CD14-positive monocyte (primary cell): ENCODE results near the gene EIPR1. TPM values are rescaled to one million over a fixed set of nuclear protein-coding genes. Genes with fewer than 3 reads are reported as not detected.

Experiments used
- DNase-seq, 3 donors: peaks; one replicate each; pipeline ENCODE4 v3.0.0-alpha.2; 2011 to 2022
- H2AFZ ChIP-seq: 2 replicates; pipeline ENCODE4 v1.6.0; 2012; ENCODE audit warnings: mild to moderate bottlenecking, low read depth, low read length, inconsistent platforms; ENCODE audit not compliant: insufficient read depth, poor library complexity, severe bottlenecking
- H3K27ac ChIP-seq, 2 donors: 1 replicate in 1 of 2; 2 replicates in 1 of 2; pipeline ENCODE4 v1.5.1; 2012 to 2013; ENCODE audit warnings: low read length in 2 of 2, control low read depth in 1 of 2, inconsistent platforms in 1 of 2, low read depth in 1 of 2, mild to moderate bottlenecking in 1 of 2
- H3K27me3 ChIP-seq, 2 donors: one replicate each; pipeline versions ENCODE4 v1.6.0 to v1.6.1; 2011 to 2013; ENCODE audit warnings: low read length in 2 of 2; ENCODE audit not compliant: control insufficient read depth in 2 of 2, insufficient read depth in 2 of 2
- H3K36me3 ChIP-seq, 2 donors: replicated peaks in 1 of 2; 1 replicate in 1 of 2; 2 replicates in 1 of 2; pipeline versions ENCODE4 v1.5.1 to v1.6.1; 2012 to 2013; ENCODE audit warnings: low read length in 2 of 2, control low read depth in 1 of 2, inconsistent platforms in 1 of 2, mild to moderate bottlenecking in 1 of 2; ENCODE audit not compliant: insufficient read depth in 2 of 2, control insufficient read depth in 1 of 2
- H3K4me1 ChIP-seq, 2 donors: 1 replicate in 1 of 2; 2 replicates in 1 of 2; pipeline versions ENCODE4 v1.5.1 to v1.6.1; 2012 to 2013; ENCODE audit warnings: low read length in 2 of 2, control low read depth in 1 of 2, inconsistent platforms in 1 of 2, mild to moderate bottlenecking in 1 of 2, moderate library complexity in 1 of 2; ENCODE audit not compliant: insufficient read depth in 2 of 2, control insufficient read depth in 1 of 2
- H3K4me2 ChIP-seq: replicated peaks from 2 replicates; pipeline ENCODE3; 2012; ENCODE audit warnings: low read length, moderate library complexity, mild to moderate bottlenecking; ENCODE audit not compliant: poor library complexity, severe bottlenecking; ENCODE audit errors: extremely low read depth
- H3K4me3 ChIP-seq, 3 experiments: fragments of 200-600 bp in 1 of 3; sonication (generic) in 1 of 3; replicated peaks in 1 of 3; 1 replicate in 2 of 3; 2 replicates in 1 of 3; pipeline ENCODE4 v1.5.1; 2011 to 2013; ENCODE audit warnings: low read length in 3 of 3, mild to moderate bottlenecking in 3 of 3, control low read depth in 2 of 3, low read depth in 2 of 3, inconsistent platforms in 1 of 3, moderate library complexity in 1 of 3
- H3K79me2 ChIP-seq: 2 replicates; pipeline ENCODE4 v1.6.0; 2012; ENCODE audit warnings: mild to moderate bottlenecking, control low read depth, inconsistent platforms, low read length, moderate library complexity; ENCODE audit not compliant: insufficient read depth
- H3K9ac ChIP-seq: 2 replicates; pipeline ENCODE4 v1.6.0; 2017; ENCODE audit warnings: low read length, mild to moderate bottlenecking; ENCODE audit not compliant: insufficient read depth, poor library complexity, severe bottlenecking
- H3K9me3 ChIP-seq, 2 donors: replicated peaks in 1 of 2; 1 replicate in 1 of 2; 2 replicates in 1 of 2; pipeline versions ENCODE4 v1.5.1 to v1.6.1; 2012 to 2013; ENCODE audit warnings: low read length in 2 of 2, control low read depth in 1 of 2; ENCODE audit not compliant: control insufficient read depth in 1 of 2, insufficient read depth in 1 of 2
- H4K20me1 ChIP-seq: 2 replicates; pipeline ENCODE4 v1.6.0; 2012; ENCODE audit warnings: mild to moderate bottlenecking, low read length, control low read depth, moderate library complexity; ENCODE audit not compliant: insufficient read depth
- H3K27ac Mint-ChIP-seq, 7 donors: one replicate each; pipeline ENCODE4 v1.8.0; 2020; ENCODE audit warnings: mild to moderate bottlenecking in 7 of 7, mixed read lengths in 7 of 7, moderate library complexity in 6 of 7, inconsistent platforms in 2 of 7
- H3K27me3 Mint-ChIP-seq, 3 donors: one replicate each; pipeline ENCODE4 v1.8.0; 2021 to 2022; ENCODE audit warnings: low read depth in 3 of 3, mild to moderate bottlenecking in 3 of 3, mixed read lengths in 3 of 3, moderate library complexity in 3 of 3, inconsistent platforms in 1 of 3
- H3K36me3 Mint-ChIP-seq, 2 donors: one replicate each; pipeline ENCODE4 v1.8.0; 2020; ENCODE audit warnings: mixed read lengths in 2 of 2, inconsistent platforms in 1 of 2, mild to moderate bottlenecking in 1 of 2
- H3K4me1 Mint-ChIP-seq: one replicate; pipeline ENCODE4 v1.8.0; 2020; ENCODE audit warnings: mild to moderate bottlenecking, mixed read lengths
- H3K4me3 Mint-ChIP-seq, 2 donors: one replicate each; pipeline ENCODE4 v1.8.0; 2020; ENCODE audit warnings: mild to moderate bottlenecking in 2 of 2, mixed read lengths in 2 of 2, moderate library complexity in 1 of 2
- H3K9me3 Mint-ChIP-seq, 7 donors: one replicate each; pipeline ENCODE4 v1.8.0; 2020 to 2022; ENCODE audit warnings: mixed read lengths in 7 of 7, mild to moderate bottlenecking in 6 of 7, moderate library complexity in 6 of 7, inconsistent platforms in 2 of 7
- CTCF ChIP-seq: fragments of 200-600 bp; IDR thresholded peaks from one replicate; pipeline ENCODE4 v1.8.0; 2022; ENCODE audit warnings: antibody characterized with exemption, mild to moderate bottlenecking
- WGBS: methylation state at CpG from one replicate; pipeline ENCODE4 v1.1.5; 2013; ENCODE audit warnings: missing lambda C conversion rate; ENCODE audit not compliant: insufficient coverage; 5-methylcytosine and 5-hydroxymethylcytosine counted together
- intact Hi-C, 2 donors: fragments of 100-400 bp; cut with micrococcal nuclease; formaldehyde crosslinking; loops; one replicate each; pipeline versions ENCODE4 v1.15.0 to v1.15.1; 2023
- polyA plus RNA-seq, 3 donors: library from polyadenylated mRNA; depleted of rRNA in 1 of 3; unstranded in 2 of 3; stranded (reverse) in 1 of 3; fragments of 300-500 nt in 2 of 3; fragments of >200 nt in 1 of 3; fragmentation: Illumina TruSeq in 2 of 3; gene quantifications; 1 replicate in 2 of 3; 2 replicates in 1 of 3; pipeline ENCODE4 v1.2.3, GENCODE V29; 2012 to 2021

EIPR1 gene
- polyA plus RNA-seq, 3 donors: 19.0 to 22.4 (median 20.8) TPM

- Mint-ChIP-seq H3K9me3 (peaks cover 0 to 4% (median 0%) of the 10 kb centered on the region in 7 donors), H3K36me3 (peaks cover 31 to 48% of the 10 kb centered on the region in 2 donors), H3K4me1 (no peaks in the 10 kb centered on the region), H3K27ac (no peak overlapping the region), H3K27me3 (no peaks in the 10 kb centered on the region), H3K4me3 (no peak overlapping the region)
- TF ChIP-seq CTCF: no peak
- no peak overlapping the region for H2AFZ ChIP-seq
- no peak overlapping the region for H3K27ac ChIP-seq
- H3K9me3 ChIP-seq: no peaks in the 10 kb centered on the region
- no peak overlapping the region for H3K9ac ChIP-seq
- no peak for DNase-seq
- H3K4me2 ChIP-seq: no peak overlapping the region
- H3K27me3 ChIP-seq: no peaks in the 10 kb centered on the region
- peaks cover 4% of the 10 kb centered on the region for H3K79me2 ChIP-seq
- peaks cover 8% of the 10 kb centered on the region for H4K20me1 ChIP-seq
- 99% methylated on average over 9 of the region's 13 CpGs for WGBS
- H3K4me3 ChIP-seq: no peak overlapping the region
- no peaks in the 10 kb centered on the region for H3K4me1 ChIP-seq
- H3K36me3 ChIP-seq: peaks cover 0 to 32% of the 10 kb centered on the region in 2 donors
- intact Hi-C loops: no loop called here
These were observed 58.5 kb downstream of the EIPR1 start for GRCh38 chr2:3319134-3319533.

- no peak overlapping the region for H3K4me3 ChIP-seq
- H3K27me3 ChIP-seq: no peaks in the 10 kb centered on the region
- H3K4me2 ChIP-seq: no peak overlapping the region
- intact Hi-C loops: no loop called here
- Mint-ChIP-seq H3K9me3 (peaks cover 0 to 4% (median 0%) of the 10 kb centered on the region in 7 donors), H3K4me3 (no peak overlapping the region), H3K27me3 (no peaks in the 10 kb centered on the region), H3K4me1 (no peaks in the 10 kb centered on the region), H3K36me3 (peaks cover 26 to 42% of the 10 kb centered on the region in 2 donors), H3K27ac (no peak overlapping the region)
- H2AFZ ChIP-seq: no peak overlapping the region
- WGBS: 98% methylated on average over 25 of the region's 27 CpGs
- H3K27ac ChIP-seq: no peak overlapping the region
- no peaks in the 10 kb centered on the region for H3K9me3 ChIP-seq
- no peaks in the 10 kb centered on the region for H3K4me1 ChIP-seq
- H3K79me2 ChIP-seq: peaks cover 4% of the 10 kb centered on the region
- peaks cover 8% of the 10 kb centered on the region for H4K20me1 ChIP-seq
- no peak overlapping the region for H3K9ac ChIP-seq
- H3K36me3 ChIP-seq: peaks cover 0 to 32% of the 10 kb centered on the region in 2 donors
- no peak for DNase-seq
- no peak for TF ChIP-seq CTCF
These were observed 59.6 kb downstream of the EIPR1 start for GRCh38 chr2:3317871-3318590.
